ENCODE data around the gene KLK1. TPM values are rescaled to one million over a fixed set of nuclear protein-coding genes. Genes with fewer than 3 reads are reported as not detected.

The KLK1 gene
- polyA plus RNA-seq, 1 of the 3 experiments (the other 2 are of a cell fraction), result not detected

GRCh38 chr19:50836543-50837195 is 13.1 kb upstream of the KLK1 start:
- Histone ChIP-seq H3K4me2 (no peak overlapping the region), H3K79me2 (ENCODE audit: insufficient read depth) (no peaks in the 10 kb centered on the region), H2AFZ (ENCODE audit: low read depth) (no peak overlapping the region; the same call in 1 of the 2 replicates), H3K9me2 (no peaks in the 10 kb centered on the region), H3F3A (replicated peaks; ENCODE audit: insufficient read depth) (no peaks in the 10 kb centered on the region), H3K9me3 (no peaks in the 10 kb centered on the region), H3K36me3 (replicated peaks in 1 of 2; ENCODE audit: control insufficient read depth in 1 of 2, insufficient read depth in 2 of 2, low read length in 1 of 2) (no peaks in the 10 kb centered on the region), H3K27me3 (ENCODE audit: insufficient read depth) (peaks cover 22% of the 10 kb centered on the region; the same call in 1 of the 2 replicates), H4K20me1 (ENCODE audit: insufficient read depth) (no peaks in the 10 kb centered on the region), H3K4me1 (ENCODE audit: control insufficient read depth in 1 of 2, insufficient read depth in 2 of 2, low read depth in 1 of 2, low read length in 1 of 2) (peaks cover 0 to 7% of the 10 kb centered on the region in 2 experiments; a peak in 1 of 4 replicates), H3K9ac (no peak overlapping the region), H3K4me3 (ENCODE audit: low read depth in 2 of 2, low read length in 1 of 2) (no peak overlapping the region), H3K27ac (ENCODE audit: low read depth in 2 of 2, low read length in 1 of 2) (no peak overlapping the region)
- DNase-seq, result no peak
- CTCF ChIA-PET, result interaction anchor here (0.6 to 0.7 kb wide), 2 partner anchors 45 to 86 kb away, joined by 3 read pairs; no protein-coding TSS in a partner anchor
- TF ChIP-seq PBX3 (IDR thresholded peaks at IDR 0.05) (no peak), NFIC (IDR thresholded peaks at IDR 0.05; ENCODE audit: borderline replicate concordance) (no peak), SMC3 (IDR thresholded peaks at IDR 0.05; ENCODE audit: low read depth, low read length) (no peak), ZBTB33 (IDR thresholded peaks at IDR 0.05; ENCODE audit: borderline replicate concordance, low read depth) (no peak), TCF12 (IDR thresholded peaks at IDR 0.05) (no peak), FOXM1 (IDR thresholded peaks at IDR 0.05; ENCODE audit: low read depth) (no peak)
- TF ChIP-seq, protein P1, sequence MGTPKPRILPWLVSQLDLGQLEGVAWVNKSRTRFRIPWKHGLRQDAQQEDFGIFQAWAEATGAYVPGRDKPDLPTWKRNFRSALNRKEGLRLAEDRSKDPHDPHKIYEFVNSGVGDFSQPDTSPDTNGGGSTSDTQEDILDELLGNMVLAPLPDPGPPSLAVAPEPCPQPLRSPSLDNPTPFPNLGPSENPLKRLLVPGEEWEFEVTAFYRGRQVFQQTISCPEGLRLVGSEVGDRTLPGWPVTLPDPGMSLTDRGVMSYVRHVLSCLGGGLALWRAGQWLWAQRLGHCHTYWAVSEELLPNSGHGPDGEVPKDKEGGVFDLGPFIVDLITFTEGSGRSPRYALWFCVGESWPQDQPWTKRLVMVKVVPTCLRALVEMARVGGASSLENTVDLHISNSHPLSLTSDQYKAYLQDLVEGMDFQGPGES (IDR thresholded peaks at IDR 0.05; ENCODE audit: low read depth, low read length), result no peak
- 37% methylated on average over 19 of the region's 19 CpGs for WGBS (ENCODE audit: low lambda C conversion rate)
- POLR2A ChIA-PET, result no interaction called here

DNA sequence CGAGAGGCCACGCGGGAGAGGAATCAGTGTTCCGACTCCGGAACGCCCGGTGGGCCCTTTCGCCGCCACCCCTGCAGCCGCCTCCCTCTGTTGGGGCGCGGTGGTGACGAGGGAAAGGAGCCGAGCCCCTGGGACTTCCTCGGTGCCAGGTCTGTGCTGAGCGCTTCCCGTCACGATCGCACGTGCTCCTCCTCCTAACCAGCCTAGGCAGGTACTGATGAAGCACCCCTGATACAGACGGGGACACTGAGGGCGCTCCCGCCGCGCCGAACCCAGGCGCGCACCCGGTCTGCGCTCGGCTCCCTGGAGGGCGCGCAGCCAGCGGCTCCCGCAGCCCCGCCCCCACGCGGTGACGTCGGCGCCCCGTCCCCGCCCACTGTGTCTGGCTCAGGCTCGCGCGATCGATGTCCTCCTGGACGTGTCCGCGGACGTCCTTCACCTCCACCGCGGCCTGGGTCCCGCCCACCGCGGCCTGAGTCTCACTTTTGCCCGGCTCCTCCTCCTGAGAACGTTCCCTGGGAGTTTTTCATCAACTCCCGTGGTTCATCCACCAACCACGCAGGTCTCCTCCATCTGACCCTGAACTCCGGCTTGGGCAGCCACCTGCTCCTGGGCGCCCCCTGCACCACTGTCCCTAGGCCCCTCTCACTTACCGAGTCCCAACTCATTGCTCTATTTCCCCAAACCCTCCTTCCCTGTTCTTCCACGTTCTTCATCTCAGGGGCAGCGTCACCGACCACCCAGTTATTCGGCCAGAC is 12.4 kb upstream of the KLK1 start:
- peak overlapping the region; percentile 65; the same call in 1 of the 2 replicates for H2AFZ ChIP-seq (ENCODE audit: low read depth)
- ChIA-PET CTCF (no interaction called here), POLR2A (no interaction called here)
- no peaks in the 10 kb centered on the region for H3K36me3 ChIP-seq (replicated peaks in 1 of 2; ENCODE audit: control insufficient read depth in 1 of 2, insufficient read depth in 2 of 2, low read length in 1 of 2)
- 9% methylated on average over 23 of the region's 67 CpGs for WGBS (ENCODE audit: low lambda C conversion rate)
- H3K27me3 ChIP-seq (ENCODE audit: insufficient read depth), result peaks cover 22% of the 10 kb centered on the region; the same call in 1 of the 2 replicates
- 0 out of 2 replicates have a peak, but pooled peaks have one; percentile 24 for TF ChIP-seq NRF1 (IDR thresholded peaks at IDR 0.05; ENCODE audit: low read depth, low read length)
- peak; percentile 30; the same call in 1 of the 2 replicates for TF ChIP-seq MXI1 (IDR thresholded peaks at IDR 0.05; ENCODE audit: low read depth, low read length)
- no peak for TF ChIP-seq MEF2A (IDR thresholded peaks at IDR 0.05; ENCODE audit: borderline replicate concordance, low read depth)
- H3K4me3 ChIP-seq (ENCODE audit: low read depth in 2 of 2, low read length in 1 of 2), result peak overlapping the region; percentile 52 to 57
- H3K9ac ChIP-seq, result peak overlapping the region; percentile 41; the same call in 1 of the 2 replicates
- H3K27ac ChIP-seq (ENCODE audit: low read depth in 2 of 2, low read length in 1 of 2), result no peak overlapping the region; a peak in 1 of 4 replicates
- H3K79me2 ChIP-seq (ENCODE audit: insufficient read depth), result no peaks in the 10 kb centered on the region
- peak; percentile 96 for DNase-seq
- H3K4me2 ChIP-seq, result peak overlapping the region; percentile 77
- no peaks in the 10 kb centered on the region for H3K9me2 ChIP-seq
- H3K4me1 ChIP-seq (ENCODE audit: control insufficient read depth in 1 of 2, insufficient read depth in 2 of 2, low read depth in 1 of 2, low read length in 1 of 2), result peaks cover 0 to 7% of the 10 kb centered on the region in 2 experiments; a peak in 1 of 4 replicates
- H3K9me3 ChIP-seq, result no peaks in the 10 kb centered on the region
- no peaks in the 10 kb centered on the region for H3F3A ChIP-seq (replicated peaks; ENCODE audit: insufficient read depth)
- H4K20me1 ChIP-seq (ENCODE audit: insufficient read depth), result no peaks in the 10 kb centered on the region
